GM19193 (cell line): ENCODE results near the gene PGK1.

Experiments
- POLR2A ChIP-seq: IDR thresholded peaks from 4 replicates; pipeline ENCODE4 v1.6.1; 2011; ENCODE audit not compliant: insufficient read depth, insufficient read length; ENCODE audit errors: extremely low read depth

Gene PGK1

GRCh38 chrX:78111140-78111931 lies 7.3 kb downstream of the PGK1 start:
- TF ChIP-seq POLR2A: no peak

GRCh38 chrX:78116365-78116764 lies 12.3 kb downstream of the PGK1 start:
- TF ChIP-seq POLR2A: no peak

GRCh38 chrX:78116766-78117165 lies 12.7 kb downstream of the PGK1 start:
- no peak for TF ChIP-seq POLR2A

GRCh38 chrX:78118628-78119027 lies 14.6 kb downstream of the PGK1 start:
- no peak for TF ChIP-seq POLR2A

- TF ChIP-seq POLR2A: no peak
Observed at GRCh38 chrX:78119521-78120227, 15.6 kb downstream of the PGK1 start.

- no peak for TF ChIP-seq POLR2A
Observed at GRCh38 chrX:78123190-78123589, 19.1 kb downstream of the PGK1 start.

GRCh38 chrX:78124307-78124706 lies 20.3 kb downstream of the PGK1 start:
- TF ChIP-seq POLR2A: no peak

- TF ChIP-seq POLR2A: no peak
Observed at GRCh38 chrX:78125148-78125547, 21.1 kb downstream of the PGK1 start.

- no peak for TF ChIP-seq POLR2A
Observed at GRCh38 chrX:78129714-78130113, 25.7 kb downstream of the PGK1 start.

GRCh38 chrX:78130396-78130795 lies 26.3 kb downstream of the PGK1 start:
- TF ChIP-seq POLR2A: no peak

GRCh38 chrX:78131117-78131516 lies 27.1 kb downstream of the PGK1 start:
- no peak for TF ChIP-seq POLR2A

- TF ChIP-seq POLR2A: no peak
Observed at GRCh38 chrX:78133238-78133960, 29.4 kb downstream of the PGK1 start.

- TF ChIP-seq POLR2A: peak; percentile 64
Observed at GRCh38 chrX:78139160-78140123, 35.4 kb downstream of the PGK1 start, which contains the start of gene TAF9B. TAF9B (minus strand) TSS chrX:78139650; CDS start chrX:78139611, 39 bp downstream.

GRCh38 chrX:78140206-78140605 lies 36.2 kb downstream of the PGK1 start:
- TF ChIP-seq POLR2A: no peak

GRCh38 chrX:78165425-78165824 lies 61.4 kb downstream of the PGK1 start:
- TF ChIP-seq POLR2A: no peak

GRCh38 chrX:78168065-78168464 lies 64.0 kb downstream of the PGK1 start:
- no peak for TF ChIP-seq POLR2A
